Stimulated activated CD8-positive, alpha-beta memory T cell treated with anti-CD3 and anti-CD28 coated beads, Interleukin-7, amount 100 ng/mL, for 1 hour (primary cell): ENCODE data around the gene ZNF804A.

Source experiments
- DNase-seq, 2 donors: peaks; one replicate each; pipeline ENCODE4 v3.0.0-alpha.2; 2020; ENCODE audit warnings: low read depth in 2 of 2

Gene ZNF804A

GRCh38 chr2:184611361-184612085 is 13.2 kb downstream of the ZNF804A start:
- no peak for DNase-seq

- DNase-seq, result no peak
Observed at GRCh38 chr2:184620367-184620766, 22.0 kb downstream of the ZNF804A start.

GRCh38 chr2:184624311-184624710 is 26.0 kb downstream of the ZNF804A start:
- no peak for DNase-seq

DNA sequence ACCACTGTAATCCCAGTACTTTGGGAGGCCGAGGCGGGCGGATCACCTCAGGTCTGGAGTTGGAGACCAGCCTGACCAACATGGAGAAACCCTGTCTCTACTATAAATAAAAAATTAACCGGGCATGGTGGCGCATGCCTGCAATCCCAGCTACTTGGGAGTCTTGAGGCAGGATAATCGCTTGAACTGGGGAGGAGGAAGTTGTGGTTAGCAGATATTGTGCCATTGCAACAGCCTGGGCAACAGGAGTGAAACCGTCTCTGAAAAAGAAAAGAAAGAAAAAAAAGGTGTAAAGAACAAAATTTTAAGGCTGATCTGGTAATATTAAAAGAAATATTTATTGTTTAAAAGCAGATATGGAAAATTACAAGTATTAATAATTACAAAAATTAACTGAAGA is 29.7 kb downstream of the ZNF804A start:
- no peak for DNase-seq

GRCh38 chr2:184633726-184634125 is 35.4 kb downstream of the ZNF804A start:
- DNase-seq, result no peak

DNA sequence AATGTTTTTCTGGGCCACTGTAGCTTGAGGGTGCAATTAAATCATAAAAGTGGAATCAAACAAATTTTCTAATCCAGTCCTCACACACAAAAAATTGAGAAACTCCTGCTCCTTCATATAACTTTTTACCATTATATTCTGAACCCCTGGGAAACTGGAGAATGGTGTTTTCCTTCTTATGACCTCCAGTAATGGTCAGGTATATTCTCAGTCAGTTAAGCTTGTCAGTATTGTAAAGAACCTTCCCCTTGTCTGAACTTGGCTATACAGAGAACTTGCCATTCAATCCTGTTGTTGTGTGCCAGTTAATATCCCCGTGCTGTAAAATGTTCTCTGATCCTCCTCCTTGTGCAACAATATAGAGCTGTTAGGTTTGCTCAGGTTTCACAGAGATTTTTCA is 39.5 kb downstream of the ZNF804A start:
- DNase-seq, result no peak

GRCh38 chr2:184644685-184645084 is 46.4 kb downstream of the ZNF804A start:
- DNase-seq, result no peak

- no peak for DNase-seq
Observed at GRCh38 chr2:184646177-184646576, 47.8 kb downstream of the ZNF804A start.

GRCh38 chr2:184646593-184646992 is 48.3 kb downstream of the ZNF804A start:
- DNase-seq, result no peak

- no peak for DNase-seq
Observed at GRCh38 chr2:184654945-184655344, 56.6 kb downstream of the ZNF804A start.

- no peak for DNase-seq
Observed at GRCh38 chr2:184677171-184677570, 78.8 kb downstream of the ZNF804A start.

DNA sequence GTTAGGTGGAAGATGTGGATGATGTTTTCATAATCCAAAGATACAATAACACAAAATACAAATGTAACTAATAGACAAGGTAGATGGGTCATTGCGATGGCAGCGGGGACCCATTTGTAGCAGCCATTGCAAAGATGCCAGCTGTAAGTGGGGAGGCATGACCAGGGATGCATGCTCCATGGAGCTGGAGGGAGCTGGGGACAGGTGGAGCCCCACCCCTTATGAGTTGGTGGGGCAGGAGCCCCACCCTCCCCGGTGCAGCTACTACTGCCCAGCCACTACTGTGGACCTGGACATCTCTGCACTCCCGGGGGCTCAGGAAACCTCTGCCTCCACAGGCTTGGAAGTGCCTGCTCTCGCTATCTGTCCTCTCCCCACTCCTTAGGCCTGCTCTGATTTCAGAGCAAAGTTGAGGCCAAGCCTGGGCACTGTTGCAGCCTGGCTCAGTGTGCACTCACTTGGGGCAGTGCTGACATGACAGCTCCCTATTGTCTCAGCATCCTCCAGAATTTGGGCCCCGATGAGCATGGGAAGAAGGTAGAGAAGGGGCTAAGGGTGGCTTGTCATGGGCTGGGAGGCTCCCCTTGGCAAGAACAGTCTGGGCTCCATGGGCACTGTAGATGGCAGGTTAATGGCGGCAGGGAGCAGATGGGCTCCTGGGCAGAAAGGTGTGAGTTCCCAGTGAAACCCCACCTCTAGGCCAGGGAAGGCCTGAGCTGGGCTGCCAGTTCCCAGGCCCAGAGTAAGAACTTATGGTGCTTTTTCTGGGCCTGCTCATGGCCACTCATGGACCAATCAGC is 81.1 kb downstream of the ZNF804A start:
- DNase-seq, result no peak

DNA sequence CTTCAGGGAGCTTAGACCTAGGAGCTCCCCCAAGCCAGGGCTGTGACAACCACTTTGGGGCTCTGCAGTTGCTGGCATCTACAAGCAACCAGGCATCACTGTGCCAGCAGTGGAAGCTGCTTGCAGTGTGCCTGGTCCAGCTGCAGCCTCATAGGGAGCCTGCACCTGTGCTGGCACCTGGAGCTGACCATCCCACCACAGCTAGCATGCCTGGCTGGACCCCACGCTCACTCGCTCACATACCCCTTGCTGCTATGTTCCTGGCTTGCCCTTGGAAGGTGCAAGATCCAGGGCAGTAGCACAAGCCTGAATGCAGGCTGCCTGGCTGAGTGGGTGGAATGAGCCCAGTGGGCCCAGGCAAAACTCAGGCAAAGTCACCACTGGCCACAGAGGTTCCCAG is 82.5 kb downstream of the ZNF804A start:
- no peak for DNase-seq

GRCh38 chr2:184681642-184682321 is 83.5 kb downstream of the ZNF804A start:
- DNase-seq, result no peak

DNA sequence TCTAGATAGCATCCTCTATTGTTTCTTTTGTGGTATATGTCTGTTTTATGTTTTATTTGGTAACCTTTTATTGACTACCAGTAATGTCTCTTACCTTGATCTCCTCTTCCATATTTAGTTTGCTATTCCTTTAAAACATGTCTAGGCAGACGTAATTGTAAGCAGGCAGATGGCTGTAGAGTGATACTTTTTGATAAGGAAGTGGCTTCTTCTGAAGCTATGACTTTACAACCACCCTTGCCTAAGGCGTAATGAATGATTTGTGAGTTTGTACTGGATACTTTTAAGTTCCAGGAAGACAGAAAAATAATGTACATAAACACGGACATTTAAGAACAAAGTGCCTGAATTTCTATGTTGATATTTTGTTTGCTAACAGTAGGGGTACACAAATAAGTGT is 85.6 kb downstream of the ZNF804A start:
- no peak for DNase-seq

DNA sequence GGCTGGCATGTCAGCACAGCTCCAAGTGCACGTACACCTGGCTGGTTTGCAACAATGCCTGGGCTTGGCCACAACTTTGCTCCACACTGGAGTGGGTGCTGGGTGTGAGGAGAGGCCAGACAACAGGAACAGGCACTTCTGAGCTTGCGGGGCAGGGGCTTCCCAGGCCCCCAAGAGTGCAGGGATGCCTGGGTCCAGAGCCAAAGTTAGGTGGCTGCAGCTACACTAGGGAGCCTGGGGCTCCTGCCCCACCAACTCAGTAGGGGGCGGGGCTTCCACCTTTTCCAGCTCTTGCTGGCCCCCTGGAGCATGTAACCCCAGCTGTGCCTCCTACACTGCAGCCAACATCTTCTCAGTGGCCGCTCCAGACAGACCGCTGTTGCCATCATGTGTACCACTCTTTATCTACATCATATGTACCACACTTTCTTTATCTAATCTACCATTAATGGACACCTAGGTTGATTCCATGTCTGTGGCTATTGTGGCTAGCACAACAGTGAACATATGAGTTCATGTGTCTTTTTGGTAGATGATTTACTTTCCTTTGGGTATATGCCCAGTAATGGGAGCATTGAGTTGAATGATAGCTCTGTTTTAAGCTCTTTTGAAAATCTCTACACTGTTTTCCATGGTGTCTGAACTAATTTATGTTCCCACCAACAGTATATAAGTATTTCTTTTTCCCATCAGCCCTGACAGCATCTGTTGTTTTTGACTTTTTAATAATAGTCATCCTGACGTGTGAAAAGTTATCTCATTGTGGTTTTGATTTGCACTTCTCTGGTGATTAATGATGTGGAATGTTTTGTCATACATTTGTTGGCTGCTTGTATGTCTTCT is 87.9 kb downstream of the ZNF804A start:
- no peak for DNase-seq

- DNase-seq, result no peak
Observed at GRCh38 chr2:184689638-184690037, 91.3 kb downstream of the ZNF804A start.

- DNase-seq, result no peak
Observed at GRCh38 chr2:184692141-184692734, 93.9 kb downstream of the ZNF804A start.

DNA sequence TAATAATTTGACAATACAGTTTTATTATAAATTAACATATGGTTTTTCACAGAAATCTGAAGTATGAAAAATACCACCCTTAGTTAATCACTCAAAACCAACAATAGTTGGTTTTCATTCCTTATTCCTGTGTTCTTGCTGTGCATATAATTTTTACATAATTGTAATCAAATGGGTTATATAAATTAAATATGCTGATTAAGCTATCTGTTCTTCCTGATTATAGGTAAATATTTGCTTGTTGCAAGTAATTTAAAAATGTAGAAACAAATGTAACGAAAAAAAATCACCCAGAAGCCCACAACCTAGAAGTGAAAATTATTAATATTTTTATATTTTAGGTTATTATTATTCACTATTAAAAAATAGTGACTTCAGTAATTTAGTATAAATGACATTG is 98.3 kb downstream of the ZNF804A start:
- DNase-seq, result no peak

GRCh38 chr2:184698476-184698875 is 100.1 kb downstream of the ZNF804A start:
- no peak for DNase-seq

GRCh38 chr2:184721881-184722280 is 123.6 kb downstream of the ZNF804A start:
- DNase-seq, result no peak
